ENCODE data around the gene TMEFF1.
A peak's percentile ranks its signal among the peaks of the same experiment; 100 is the strongest.
"Not testable (repeated sequence)": the region's sequence is repeated elsewhere in the genome, so short reads cannot be mapped to it uniquely, and the experiment has no call there.

The TMEFF1 gene

GRCh38 chr9:100472788-100473275, at the start of gene TMEFF1:
Gene TMEFF1, plus strand, starts transcription at chr9:100473149. Its CDS starts 396 bp downstream, at chr9:100473545.
- DNase-seq (ENCODE audit: low read depth, low spot score) = peak; percentile 80

- DNase-seq (ENCODE audit: low read depth, low spot score) = no peak
Observed at GRCh38 chr9:100425758-100426157, 47.2 kb upstream of the TMEFF1 start.

GRCh38 chr9:100426189-100426529, 46.8 kb upstream of the TMEFF1 start:
- no peak for DNase-seq (ENCODE audit: low read depth, low spot score)

GRCh38 chr9:100426530-100427365, 46.2 kb upstream of the TMEFF1 start, which contains the start of gene MSANTD3:
Gene MSANTD3, plus strand, starts transcription at chr9:100427143. Its CDS starts 14,796 bp downstream, at chr9:100441939.
- peak; percentile 90 for DNase-seq (ENCODE audit: low read depth, low spot score)

DNA sequence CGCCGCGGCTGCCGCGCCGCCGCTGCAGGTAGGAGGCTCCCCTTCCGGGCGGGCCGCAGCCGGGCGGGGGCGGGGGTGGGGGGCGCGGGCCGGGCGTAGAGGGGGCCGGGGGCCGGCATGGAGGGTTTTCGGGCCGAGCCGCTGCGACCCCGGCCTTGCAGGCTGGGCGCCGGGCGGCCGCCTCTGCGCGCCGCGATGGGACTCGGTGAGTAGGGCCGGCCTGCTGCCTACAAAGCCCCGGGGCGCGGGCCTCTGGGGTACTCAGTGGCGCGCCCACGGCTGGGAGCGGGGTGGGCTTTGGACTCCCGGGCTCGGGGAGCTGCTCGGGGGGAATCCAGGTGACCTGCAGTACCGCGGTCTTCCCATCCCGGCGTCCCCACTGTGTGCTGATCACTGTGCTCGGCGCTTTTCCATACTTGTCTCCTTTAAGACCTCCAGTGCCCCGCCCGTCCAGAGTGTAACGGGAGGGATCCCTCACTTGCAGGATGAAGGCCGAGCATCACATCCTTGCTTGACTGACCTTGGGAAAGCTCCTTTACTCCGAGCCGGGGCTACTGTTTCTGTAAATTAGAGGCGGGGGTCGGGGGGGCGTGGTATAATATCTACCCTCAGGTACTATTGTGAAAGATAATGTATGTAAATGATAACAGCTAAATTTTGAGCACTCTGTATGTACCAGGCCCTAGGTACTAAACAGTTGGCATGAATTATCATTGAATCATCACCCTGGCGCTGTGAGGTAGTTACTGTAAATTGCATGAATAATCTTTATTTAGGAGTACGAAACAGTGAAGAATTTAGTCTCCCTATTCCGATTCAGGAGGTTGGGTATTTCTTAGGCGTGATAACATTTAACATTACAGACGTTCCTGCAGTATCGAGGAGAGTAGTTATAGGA, 45.3 kb upstream of the TMEFF1 start:
- peak; percentile 75 for DNase-seq (ENCODE audit: low read depth, low spot score)

- peak; percentile 95 for DNase-seq (ENCODE audit: low read depth, low spot score)
Observed at GRCh38 chr9:100428871-100429654, 43.9 kb upstream of the TMEFF1 start.

DNA sequence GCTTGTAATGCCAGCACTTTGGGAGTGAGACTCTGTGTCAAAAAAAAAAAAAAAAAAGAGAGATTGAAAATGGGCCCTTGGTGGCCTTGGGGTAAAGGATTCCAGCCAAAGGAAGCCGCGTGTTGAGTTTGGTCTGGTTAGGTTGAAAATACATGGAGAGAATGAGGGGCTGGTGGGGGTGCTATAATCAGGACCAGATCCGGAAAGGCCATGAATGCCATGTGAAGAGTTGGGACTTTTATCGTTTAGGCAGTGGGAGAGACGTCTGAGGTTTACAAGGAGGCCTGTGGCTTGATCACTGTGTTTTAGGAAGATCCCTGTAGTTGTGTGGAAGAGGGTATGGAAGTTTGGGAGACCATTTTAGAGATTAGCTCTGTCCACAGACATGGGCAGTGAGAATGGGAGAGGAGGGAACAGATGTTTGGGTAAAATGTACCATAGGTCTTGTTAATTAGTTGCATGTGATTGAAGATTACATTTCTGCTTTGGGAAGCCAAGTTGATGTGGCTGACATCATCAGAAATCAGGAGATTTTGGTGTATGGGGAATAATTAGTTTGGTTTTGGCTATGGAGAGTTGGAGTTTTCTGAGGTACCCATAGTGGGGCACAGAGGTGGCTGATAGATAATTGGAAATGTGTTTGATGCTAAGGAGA, 42.5 kb upstream of the TMEFF1 start:
- no peak for DNase-seq (ENCODE audit: low read depth, low spot score)

DNA sequence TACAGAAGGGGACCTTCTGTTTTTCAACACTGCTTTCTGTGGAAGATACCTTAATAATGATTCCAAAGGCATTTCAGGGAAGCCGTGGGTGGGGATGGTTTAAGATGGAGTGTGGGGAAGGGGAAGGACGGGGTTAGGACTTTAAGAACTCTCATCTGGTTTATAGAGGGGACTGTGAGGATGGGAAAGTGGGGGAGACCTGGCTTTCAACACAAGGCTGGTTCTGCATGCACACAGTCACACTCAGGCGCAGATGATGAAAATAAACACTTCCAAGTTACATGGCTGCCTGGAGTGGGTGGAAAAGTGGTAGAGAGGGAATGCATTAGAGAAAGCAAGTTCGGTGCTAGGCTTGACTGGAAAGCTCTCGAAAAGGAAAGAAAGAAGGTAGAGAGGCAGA, 41.1 kb upstream of the TMEFF1 start:
- no peak for DNase-seq (ENCODE audit: low read depth, low spot score)

- no peak for DNase-seq (ENCODE audit: low read depth, low spot score)
Observed at GRCh38 chr9:100432736-100433135, 40.2 kb upstream of the TMEFF1 start.

GRCh38 chr9:100436571-100436970, 36.4 kb upstream of the TMEFF1 start:
- no peak for DNase-seq (ENCODE audit: low read depth, low spot score)

GRCh38 chr9:100437860-100438805, 34.8 kb upstream of the TMEFF1 start:
- DNase-seq (ENCODE audit: low read depth, low spot score) = peak; percentile 82

DNA sequence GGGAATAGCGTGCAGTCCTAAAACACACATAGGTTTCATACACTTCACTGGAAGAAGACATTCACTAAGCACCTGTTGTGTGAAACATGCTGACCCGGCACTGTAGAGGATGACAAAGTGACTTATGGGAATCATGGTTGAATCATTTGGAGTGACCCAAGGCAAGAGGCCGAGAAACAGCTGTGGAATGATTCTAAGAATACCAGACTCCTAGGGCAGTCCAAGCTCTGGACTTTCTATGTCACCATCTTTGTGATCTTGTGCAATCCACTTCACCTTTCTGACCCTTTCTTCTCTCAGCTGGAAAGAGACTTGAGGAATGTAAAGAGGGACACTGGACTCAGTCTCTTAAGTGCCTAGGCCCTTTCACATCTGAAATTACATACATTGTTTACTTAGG, 32.9 kb upstream of the TMEFF1 start:
- peak; percentile 15 for DNase-seq (ENCODE audit: low read depth, low spot score)

DNA sequence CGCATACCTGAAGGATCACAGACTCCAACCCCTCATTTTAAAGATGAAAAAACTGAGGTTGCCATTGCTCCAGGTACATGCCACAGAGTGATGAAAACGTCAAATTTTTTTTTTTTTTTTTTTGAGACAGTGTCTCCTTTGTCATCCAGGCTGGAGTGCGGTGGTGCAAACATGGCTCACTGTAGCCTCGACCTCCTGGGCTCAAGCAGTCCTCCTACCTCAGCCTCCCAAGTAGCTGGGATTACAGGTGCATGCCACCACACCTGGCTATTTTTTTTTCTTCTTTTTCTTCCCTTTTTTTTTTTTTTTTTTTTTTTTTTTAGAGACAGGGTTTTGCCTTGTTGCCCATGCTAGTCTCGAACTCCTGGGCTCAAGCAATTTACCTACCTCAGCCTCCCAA, 32.5 kb upstream of the TMEFF1 start:
- not testable (repeated sequence) for DNase-seq (ENCODE audit: low read depth, low spot score)

DNA sequence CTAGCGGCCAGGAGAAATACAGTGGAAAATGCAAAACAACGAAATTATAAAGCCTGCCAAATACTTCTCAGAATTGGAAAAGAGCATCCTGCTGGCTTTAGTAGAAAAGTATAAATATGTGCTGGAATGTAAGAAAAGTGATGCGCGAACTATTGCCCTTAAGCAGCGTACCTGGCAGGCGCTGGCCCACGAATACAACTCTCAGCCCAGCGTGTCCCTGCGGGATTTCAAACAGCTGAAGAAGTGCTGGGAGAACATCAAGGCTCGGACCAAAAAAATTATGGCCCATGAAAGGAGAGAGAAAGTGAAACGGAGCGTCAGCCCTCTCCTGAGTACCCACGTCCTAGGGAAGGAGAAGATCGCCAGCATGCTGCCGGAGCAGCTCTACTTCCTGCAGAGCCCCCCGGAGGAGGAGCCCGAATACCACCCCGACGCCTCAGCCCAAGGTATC, 31.0 kb upstream of the TMEFF1 start:
- DNase-seq (ENCODE audit: low read depth, low spot score) = no peak

GRCh38 chr9:100443781-100444768, 28.9 kb upstream of the TMEFF1 start:
- DNase-seq (ENCODE audit: low read depth, low spot score) = no peak

GRCh38 chr9:100445161-100445902, 27.6 kb upstream of the TMEFF1 start:
- DNase-seq (ENCODE audit: low read depth, low spot score) = no peak

- no peak for DNase-seq (ENCODE audit: low read depth, low spot score)
Observed at GRCh38 chr9:100445903-100446549, 26.9 kb upstream of the TMEFF1 start.

Measured in astrocyte of the hippocampus (primary cell).